IMR-90 (cell line): ENCODE results near the gene KCNQ1. TPM values are rescaled to one million over a fixed set of nuclear protein-coding genes. Genes with fewer than 3 reads are reported as not detected.
A peak's percentile ranks its signal among the peaks of the same experiment; 100 is the strongest.

Source experiments
- ATAC-seq: fragments of 200-7000 bp; cut with Tn5 transposase; 2 replicates; pipeline ENCODE4 v1.9.1; 2020; ENCODE audit warnings: low read depth, mild to moderate bottlenecking, moderate library complexity
- BruUV-seq: library from RNA; stranded (reverse); fragments of 400-500 nt; replicated peaks from 2 replicates; lab custom pipeline; 2021; lab: Mats Ljungman, UMichigan
- CTCF ChIA-PET: fragments of 300-600 bp; formaldehyde crosslinking; extraction: SDS; loops from one replicate; lab custom pipeline; 2021; ENCODE audit warnings: antibody characterized with exemption; lab: Yijun Ruan, JAX
- POLR2A ChIA-PET: fragments of 300-600 bp; sonication (Branson Sonifier 250); formaldehyde crosslinking; loops from one replicate; lab custom pipeline; 2022; ENCODE audit warnings: antibody characterized with exemption; ENCODE audit not compliant: unreplicated experiment; lab: Charles Lee
- DNase-seq: peaks from one replicate; pipeline ENCODE4 v3.0.0; 2013
- H2AFZ ChIP-seq: replicated peaks from 2 replicates; pipeline ENCODE3; 2013; ENCODE audit warnings: low read length, mild to moderate bottlenecking; ENCODE audit not compliant: poor library complexity
- H2AK5ac ChIP-seq: 2 replicates; pipeline ENCODE4 v1.6.1; 2013; ENCODE audit warnings: low read depth, low read length, inconsistent platforms
- H2AK9ac ChIP-seq: replicated peaks from 2 replicates; pipeline ENCODE3; 2013; ENCODE audit warnings: mild to moderate bottlenecking, low read depth, low read length, moderate library complexity; ENCODE audit not compliant: poor library complexity
- H2BK120ac ChIP-seq: 2 replicates; pipeline ENCODE4 v1.6.1; 2013; ENCODE audit warnings: low read depth, low read length, inconsistent platforms
- H2BK15ac ChIP-seq: 3 replicates; pipeline ENCODE4 v1.6.1; 2013; ENCODE audit warnings: low read depth, low read length, inconsistent platforms
- H2BK20ac ChIP-seq: 2 replicates; pipeline ENCODE4 v1.6.1; 2013; ENCODE audit warnings: low read depth, mild to moderate bottlenecking, inconsistent platforms, low read length, moderate library complexity
- H2BK5ac ChIP-seq: 2 replicates; pipeline ENCODE4 v1.6.1; 2013; ENCODE audit warnings: mild to moderate bottlenecking, low read depth, low read length, inconsistent platforms; ENCODE audit not compliant: poor library complexity, severe bottlenecking
- H3K14ac ChIP-seq: replicated peaks from 2 replicates; pipeline ENCODE4 v1.6.1; 2013; ENCODE audit warnings: low read depth, low read length, inconsistent platforms
- H3K18ac ChIP-seq: 2 replicates; pipeline ENCODE4 v1.6.1; 2013; ENCODE audit warnings: low read depth, low read length, control low read depth
- H3K23ac ChIP-seq: 2 replicates; pipeline ENCODE4 v1.6.1; 2013; ENCODE audit warnings: low read depth, low read length, inconsistent platforms
- H3K27ac ChIP-seq: 2 replicates; pipeline ENCODE4 v1.5.1; 2013; ENCODE audit warnings: mild to moderate bottlenecking, control low read depth, low read length; ENCODE audit not compliant: insufficient read depth
- H3K27me3 ChIP-seq: 2 replicates; pipeline ENCODE4 v1.6.1; 2013; ENCODE audit warnings: low read length; ENCODE audit not compliant: control insufficient read depth, insufficient read depth
- H3K36me3 ChIP-seq: 2 replicates; pipeline ENCODE4 v1.6.1; 2013; ENCODE audit warnings: low read length, mixed read lengths; ENCODE audit not compliant: control insufficient read depth, insufficient read depth
- H3K4ac ChIP-seq: 2 replicates; pipeline ENCODE4 v1.6.1; 2013; ENCODE audit warnings: low read depth, low read length, inconsistent platforms
- H3K4me1 ChIP-seq: 2 replicates; pipeline ENCODE4 v1.6.1; 2013; ENCODE audit warnings: low read length, mixed read lengths; ENCODE audit not compliant: control insufficient read depth, insufficient read depth
- H3K4me2 ChIP-seq: 2 replicates; pipeline ENCODE4 v1.6.1; 2013; ENCODE audit warnings: low read depth, mild to moderate bottlenecking, control low read depth, low read length, moderate library complexity
- H3K4me3 ChIP-seq: 2 replicates; pipeline ENCODE4 v1.5.1; 2013; ENCODE audit warnings: low read depth, mild to moderate bottlenecking, control low read depth, low read length, moderate library complexity; ENCODE audit not compliant: insufficient read depth
- H3K56ac ChIP-seq: 2 replicates; pipeline ENCODE4 v1.6.1; 2013; ENCODE audit warnings: low read length, inconsistent platforms; ENCODE audit not compliant: insufficient read depth; ENCODE audit errors: extremely low read depth
- H3K79me1 ChIP-seq, 2 experiments: 2 replicates each; pipeline ENCODE4 v1.6.1; 2013; ENCODE audit warnings: low read length in 2 of 2, inconsistent platforms in 1 of 2, low read depth in 1 of 2
- H3K9ac ChIP-seq: 2 replicates; pipeline ENCODE4 v1.6.1; 2013; ENCODE audit warnings: low read depth, low read length, control low read depth
- H3K9me1 ChIP-seq: 2 replicates; pipeline ENCODE4 v1.6.1; 2013; ENCODE audit warnings: low read length, inconsistent platforms; ENCODE audit not compliant: insufficient read depth
- H3K9me3 ChIP-seq: 2 replicates; pipeline ENCODE4 v1.6.1; 2013; ENCODE audit warnings: low read length; ENCODE audit not compliant: control insufficient read depth, insufficient read depth
- H4K20me1 ChIP-seq: 2 replicates; pipeline ENCODE4 v1.6.1; 2013; ENCODE audit warnings: low read length, inconsistent platforms; ENCODE audit not compliant: insufficient read depth
- H4K5ac ChIP-seq: 2 replicates; pipeline ENCODE4 v1.6.1; 2013; ENCODE audit warnings: mild to moderate bottlenecking, low read depth, low read length, control low read depth
- H4K8ac ChIP-seq, 2 experiments: 2 replicates each; pipeline ENCODE4 v1.6.1; 2013; ENCODE audit warnings: low read depth in 2 of 2, low read length in 2 of 2, control low read depth in 1 of 2, inconsistent platforms in 1 of 2
- H4K91ac ChIP-seq: 2 replicates; pipeline ENCODE4 v1.6.1; 2013; ENCODE audit warnings: low read depth, low read length, inconsistent platforms; ENCODE audit not compliant: insufficient read depth
- BHLHE40 ChIP-seq: fragments of 150-350 bp; IDR thresholded peaks from 2 replicates; pipeline ENCODE4 v1.6.1; 2016; ENCODE audit warnings: mild to moderate bottlenecking, low read depth, low read length
- CEBPB ChIP-seq: IDR thresholded peaks from 2 replicates; pipeline ENCODE4 v1.6.1; 2012; ENCODE audit warnings: low read depth, low read length, improper control_type of control experiment
- CHD1 ChIP-seq: IDR thresholded peaks from 2 replicates; pipeline ENCODE4 v1.6.1; 2012; ENCODE audit warnings: low read depth, low read length, improper control_type of control experiment
- FOS ChIP-seq: fragments of 150-350 bp; IDR thresholded peaks from 2 replicates; pipeline ENCODE4 v1.6.1; 2016; ENCODE audit warnings: low read depth, low read length
- MAFK ChIP-seq: IDR thresholded peaks from 2 replicates; pipeline ENCODE4 v1.6.1; 2012; ENCODE audit warnings: low read depth, low read length, improper control_type of control experiment
- MAZ ChIP-seq: IDR thresholded peaks from 2 replicates; pipeline ENCODE4 v1.6.1; 2012; ENCODE audit warnings: low read depth, mild to moderate bottlenecking, low read length, improper control_type of control experiment, moderate library complexity, borderline replicate concordance
- MXI1 ChIP-seq: IDR thresholded peaks from 2 replicates; pipeline ENCODE4 v1.6.1; 2012; ENCODE audit warnings: low read depth, mild to moderate bottlenecking, low read length, moderate library complexity, borderline replicate concordance
- NFE2L2 ChIP-seq: fragments of 150-350 bp; IDR thresholded peaks from 2 replicates; pipeline ENCODE4 v1.6.1; 2016; ENCODE audit warnings: low read depth, mild to moderate bottlenecking, low read length
- POLR2A ChIP-seq: IDR thresholded peaks from 2 replicates; pipeline ENCODE4 v1.6.1; 2012; ENCODE audit warnings: mild to moderate bottlenecking, low read depth, low read length
- RFX5 ChIP-seq: IDR thresholded peaks from 2 replicates; pipeline ENCODE4 v1.8.0; 2012; ENCODE audit warnings: low read depth, mild to moderate bottlenecking, low read length, moderate library complexity
- USF2 ChIP-seq: fragments of 150-350 bp; IDR thresholded peaks from 2 replicates; pipeline ENCODE4 v1.6.1; 2017; ENCODE audit warnings: mild to moderate bottlenecking, antibody characterized with exemption, low read length, low read depth
- WGBS, 2 experiments: methylation state at CpG; one replicate each; pipeline versions ENCODE4 v1.1.5 to v1.1.7; 2013; ENCODE audit warnings: missing lambda C conversion rate in 2 of 2; ENCODE audit not compliant: insufficient read length in 1 of 2; ENCODE audit errors: extremely low coverage in 2 of 2; 5-methylcytosine and 5-hydroxymethylcytosine counted together
- dilution Hi-C: fragments of 300-500 bp; cut with HindIII; formaldehyde crosslinking; loops from one replicate; pipeline ENCODE4 v1.14.3; 2018; ENCODE audit warnings: low sequenced_read_pairs; ENCODE audit not compliant: unreplicated experiment
- in situ Hi-C: fragments of 300-500 bp; cut with MboI; formaldehyde crosslinking; loops from 3 replicates; pipeline ENCODE4 v1.14.3; 2019; ENCODE audit warnings: low sequenced_read_pairs, inconsistent platforms, mixed read lengths
- intact Hi-C: fragments of 100-400 bp; cut with micrococcal nuclease; formaldehyde crosslinking; loops from 2 replicates; pipeline ENCODE4 v1.10.0; 2022
- polyA plus RNA-seq, 3 experiments: library from polyadenylated mRNA; depleted of rRNA; stranded (reverse); fragments of >200 nt; gene quantifications; 2 replicates each; pipeline ENCODE4 v1.2.3, GENCODE V29; 2012; ENCODE audit warnings: low replicate concordance in 1 of 3
- total RNA-seq: library from RNA; depleted of rRNA; stranded (reverse); fragments of >200 nt; gene quantifications from 2 replicates; pipeline ENCODE4 v1.2.3, GENCODE V29; 2012
- TF ChIP-seq, protein P1 (sequence below): fragments of 150-350 bp; IDR thresholded peaks from 2 replicates; pipeline ENCODE4 v1.6.1; 2016; ENCODE audit warnings: low read depth, mild to moderate bottlenecking, low read length, moderate library complexity, borderline replicate concordance
- TF ChIP-seq, protein P2 (sequence below): conservative IDR thresholded peaks from 2 replicates; pipeline ENCODE4 v1.5.1; 2012; ENCODE audit warnings: mild to moderate bottlenecking, low read depth, low read length, improper control_type of control experiment

Gene KCNQ1
- total and polyA plus RNA-seq, 2 of the 4 experiments (the other 2 are of a cell fraction): 0.07 TPM; not detected in 1

DNA sequence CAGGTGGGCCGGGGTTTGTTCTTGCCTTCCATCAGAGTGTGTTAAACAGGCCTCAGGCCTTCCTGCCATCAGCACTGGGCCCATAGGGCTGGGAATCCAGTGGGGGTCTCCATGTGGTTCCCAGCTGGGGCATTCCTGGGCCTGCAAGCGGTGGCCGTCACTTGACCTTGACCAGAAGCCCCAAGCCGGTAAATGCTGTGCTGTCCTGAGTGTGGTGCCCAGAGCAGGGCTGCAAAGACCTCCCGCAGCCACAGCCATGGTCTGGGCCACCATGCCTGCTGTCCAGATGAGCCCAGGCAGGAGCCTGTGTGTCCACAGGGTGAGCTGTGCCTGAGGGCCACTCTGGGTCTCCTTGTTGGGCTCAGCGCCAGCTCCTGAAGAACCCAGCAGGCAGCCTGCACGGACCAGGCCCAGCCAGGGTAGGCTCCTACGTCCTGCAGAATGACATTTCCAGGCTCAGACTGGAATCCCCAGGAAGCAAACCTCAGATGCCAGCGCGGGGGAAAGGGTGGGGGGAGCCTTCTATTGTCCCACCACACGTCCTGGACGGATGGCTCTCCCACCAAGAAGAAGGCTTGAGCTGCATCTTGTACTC lies 137.6 kb downstream of the KCNQ1 start (continued):
- TF ChIP-seq RFX5 (no peak), NFE2L2 (no peak), FOS (no peak), MAZ (no peak)

DNA sequence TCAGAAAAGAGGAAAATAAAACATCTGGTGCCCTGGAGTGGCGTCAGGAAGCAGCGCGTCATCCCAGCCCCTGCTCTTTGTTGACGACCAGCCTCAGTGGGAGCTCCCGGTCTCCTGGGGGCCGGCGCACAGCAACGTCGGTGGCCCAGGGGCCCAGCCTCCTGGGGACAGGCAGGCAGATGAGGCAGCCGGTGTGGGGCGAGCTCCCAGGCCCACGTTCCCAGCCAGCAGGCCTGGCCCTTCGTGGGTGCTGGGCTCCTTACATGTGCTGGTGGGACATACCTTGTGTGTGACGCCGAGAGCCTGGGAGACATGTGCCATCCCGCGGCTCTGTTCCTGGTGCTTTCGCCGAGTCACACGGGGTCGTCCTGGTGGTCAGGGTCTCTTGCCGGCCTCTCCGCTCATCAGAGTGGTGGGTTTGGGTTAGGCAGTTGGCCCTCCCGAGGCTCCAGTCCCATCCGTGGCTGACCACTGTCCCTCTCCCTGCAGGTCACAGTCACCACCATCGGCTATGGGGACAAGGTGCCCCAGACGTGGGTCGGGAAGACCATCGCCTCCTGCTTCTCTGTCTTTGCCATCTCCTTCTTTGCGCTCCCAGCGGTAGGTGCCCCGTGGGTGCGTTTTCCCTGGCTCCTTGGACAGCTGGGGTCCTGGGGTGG lies 138.3 kb downstream of the KCNQ1 start:
- H4K20me1 ChIP-seq: no peaks in the 10 kb centered on the region
- no TSS peak for BruUV-seq
- H3K4me3 ChIP-seq: no peak overlapping the region
- H3K4me1 ChIP-seq: no peaks in the 10 kb centered on the region
- no peak overlapping the region for H2BK120ac ChIP-seq
- 65% methylated on average over 27 of the region's 33 CpGs; no CpG with 5 or more reads in 1 of the 2 experiments for WGBS, 2 experiments
- no peak overlapping the region for H2BK20ac ChIP-seq
- ATAC-seq (no peak), DNase-seq (no peak)
- in situ Hi-C loops: no loop called here
- POLR2A ChIA-PET: no interaction called here
- CTCF ChIA-PET: no interaction called here
- H2AFZ ChIP-seq: peak overlapping the region; percentile 21
- peaks cover 14% of the 10 kb centered on the region; the same call in 1 of the 2 replicates for H3K27me3 ChIP-seq
- H3K4ac ChIP-seq: no peak overlapping the region
- H3K18ac ChIP-seq: no peak overlapping the region
- no peak overlapping the region for H3K14ac ChIP-seq
- H3K23ac ChIP-seq: no peak overlapping the region
- intact Hi-C loops: no loop called here
- no peaks in the 10 kb centered on the region; the same call in 1 of the 2 replicates for H3K9me1 ChIP-seq
- no peak overlapping the region for H3K4me2 ChIP-seq
- dilution Hi-C loops: no loop called here
- H3K56ac ChIP-seq: no peak overlapping the region
- H3K79me1 ChIP-seq: no peaks in the 10 kb centered on the region
- H3K36me3 ChIP-seq: no peaks in the 10 kb centered on the region
- H3K27ac ChIP-seq: no peak overlapping the region
- no peak overlapping the region for H4K91ac ChIP-seq
- H3K9me3 ChIP-seq: no peaks in the 10 kb centered on the region
- H2AK9ac ChIP-seq: no peak overlapping the region
- H4K5ac ChIP-seq: no peak overlapping the region
- H2BK5ac ChIP-seq: no peak overlapping the region
- H4K8ac ChIP-seq: no peak overlapping the region
- H2BK15ac ChIP-seq: no peak overlapping the region
- H2AK5ac ChIP-seq: no peak overlapping the region
- H3K9ac ChIP-seq: no peak overlapping the region
- TF ChIP-seq MAFK: no peak
- TF ChIP-seq NFE2L2: no peak
- TF ChIP-seq, protein P1, sequence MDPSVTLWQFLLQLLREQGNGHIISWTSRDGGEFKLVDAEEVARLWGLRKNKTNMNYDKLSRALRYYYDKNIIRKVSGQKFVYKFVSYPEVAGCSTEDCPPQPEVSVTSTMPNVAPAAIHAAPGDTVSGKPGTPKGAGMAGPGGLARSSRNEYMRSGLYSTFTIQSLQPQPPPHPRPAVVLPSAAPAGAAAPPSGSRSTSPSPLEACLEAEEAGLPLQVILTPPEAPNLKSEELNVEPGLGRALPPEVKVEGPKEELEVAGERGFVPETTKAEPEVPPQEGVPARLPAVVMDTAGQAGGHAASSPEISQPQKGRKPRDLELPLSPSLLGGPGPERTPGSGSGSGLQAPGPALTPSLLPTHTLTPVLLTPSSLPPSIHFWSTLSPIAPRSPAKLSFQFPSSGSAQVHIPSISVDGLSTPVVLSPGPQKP: no peak
- no peak for TF ChIP-seq CEBPB
- no peak for TF ChIP-seq CHD1
- no peak for TF ChIP-seq RFX5
- no peak for TF ChIP-seq MXI1
- TF ChIP-seq, protein P2, sequence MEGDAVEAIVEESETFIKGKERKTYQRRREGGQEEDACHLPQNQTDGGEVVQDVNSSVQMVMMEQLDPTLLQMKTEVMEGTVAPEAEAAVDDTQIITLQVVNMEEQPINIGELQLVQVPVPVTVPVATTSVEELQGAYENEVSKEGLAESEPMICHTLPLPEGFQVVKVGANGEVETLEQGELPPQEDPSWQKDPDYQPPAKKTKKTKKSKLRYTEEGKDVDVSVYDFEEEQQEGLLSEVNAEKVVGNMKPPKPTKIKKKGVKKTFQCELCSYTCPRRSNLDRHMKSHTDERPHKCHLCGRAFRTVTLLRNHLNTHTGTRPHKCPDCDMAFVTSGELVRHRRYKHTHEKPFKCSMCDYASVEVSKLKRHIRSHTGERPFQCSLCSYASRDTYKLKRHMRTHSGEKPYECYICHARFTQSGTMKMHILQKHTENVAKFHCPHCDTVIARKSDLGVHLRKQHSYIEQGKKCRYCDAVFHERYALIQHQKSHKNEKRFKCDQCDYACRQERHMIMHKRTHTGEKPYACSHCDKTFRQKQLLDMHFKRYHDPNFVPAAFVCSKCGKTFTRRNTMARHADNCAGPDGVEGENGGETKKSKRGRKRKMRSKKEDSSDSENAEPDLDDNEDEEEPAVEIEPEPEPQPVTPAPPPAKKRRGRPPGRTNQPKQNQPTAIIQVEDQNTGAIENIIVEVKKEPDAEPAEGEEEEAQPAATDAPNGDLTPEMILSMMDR: no peak
- no peak for TF ChIP-seq POLR2A
- no peak for TF ChIP-seq BHLHE40
- TF ChIP-seq USF2: no peak
